ENCODE measurements around the gene RNF213.

The RNF213 gene

GRCh38 chr17:80372922-80373570 lies 112.4 kb downstream of the RNF213 start:
- DNase-seq (ENCODE audit: low read depth): no peak

GRCh38 chr17:80374039-80374731 lies 113.5 kb downstream of the RNF213 start:
- DNase-seq (ENCODE audit: low read depth): no peak

- DNase-seq (ENCODE audit: low read depth): no peak
Observed at GRCh38 chr17:80374732-80375585, 114.3 kb downstream of the RNF213 start.

GRCh38 chr17:80376531-80376930 lies 115.9 kb downstream of the RNF213 start:
- no peak for DNase-seq (ENCODE audit: low read depth)

GRCh38 chr17:80377798-80378197 lies 117.1 kb downstream of the RNF213 start:
- DNase-seq (ENCODE audit: low read depth): no peak

GRCh38 chr17:80379348-80379747 lies 118.7 kb downstream of the RNF213 start:
- DNase-seq (ENCODE audit: low read depth): no peak

- no peak for DNase-seq (ENCODE audit: low read depth)
Observed at GRCh38 chr17:80380068-80380467, 119.4 kb downstream of the RNF213 start.

- no peak for DNase-seq (ENCODE audit: low read depth)
Observed at GRCh38 chr17:80380555-80381002, 119.9 kb downstream of the RNF213 start.

- no peak for DNase-seq (ENCODE audit: low read depth)
Observed at GRCh38 chr17:80381416-80381923, 120.8 kb downstream of the RNF213 start.

- no peak for DNase-seq (ENCODE audit: low read depth)
Observed at GRCh38 chr17:80382446-80382845, 121.8 kb downstream of the RNF213 start.

GRCh38 chr17:80382956-80383355 lies 122.3 kb downstream of the RNF213 start:
- no peak for DNase-seq (ENCODE audit: low read depth)

GRCh38 chr17:80384078-80384960 lies 123.7 kb downstream of the RNF213 start:
- DNase-seq (ENCODE audit: low read depth): no peak

- no peak for DNase-seq (ENCODE audit: low read depth)
Observed at GRCh38 chr17:80385046-80385445, 124.4 kb downstream of the RNF213 start.

GRCh38 chr17:80386341-80386740 lies 125.7 kb downstream of the RNF213 start:
- no peak for DNase-seq (ENCODE audit: low read depth)

- no peak for DNase-seq (ENCODE audit: low read depth)
Observed at GRCh38 chr17:80387071-80387470, 126.4 kb downstream of the RNF213 start.

- no peak for DNase-seq (ENCODE audit: low read depth)
Observed at GRCh38 chr17:80388175-80388574, 127.5 kb downstream of the RNF213 start.

GRCh38 chr17:80388601-80389000 lies 127.9 kb downstream of the RNF213 start:
- no peak for DNase-seq (ENCODE audit: low read depth)

- DNase-seq (ENCODE audit: low read depth): no peak
Observed at GRCh38 chr17:80389011-80389995, 128.7 kb downstream of the RNF213 start.

GRCh38 chr17:80393241-80393890 lies 132.7 kb downstream of the RNF213 start:
- no peak for DNase-seq (ENCODE audit: low read depth)

- DNase-seq (ENCODE audit: low read depth): no peak
Observed at GRCh38 chr17:80393961-80394360, 133.3 kb downstream of the RNF213 start.

Measured in HS-27A (cell line).